Activated T-helper 9 cell treated with anti-CD3 and anti-CD28 coated beads, Interleukin-2, amount 50 U/mL, for 16 hours (primary cell): ENCODE measurements around the gene SHTN1.

Experiments
- DNase-seq: peaks from one replicate; pipeline ENCODE4 v3.0.0-alpha.2; 2020; ENCODE audit warnings: low read depth

Gene SHTN1

GRCh38 chr10:116984202-116984990, 20.6 kb downstream of the SHTN1 start:
- DNase-seq = no peak

- DNase-seq = no peak
These were observed 24.9 kb downstream of the SHTN1 start for GRCh38 chr10:116980041-116980440.

- DNase-seq = no peak
These were observed 26.1 kb downstream of the SHTN1 start for GRCh38 chr10:116978901-116979300.

GRCh38 chr10:116974456-116975005, 30.5 kb downstream of the SHTN1 start:
- no peak for DNase-seq

GRCh38 chr10:116973946-116974455, 31.0 kb downstream of the SHTN1 start:
- DNase-seq = no peak

GRCh38 chr10:116973371-116973905, 31.5 kb downstream of the SHTN1 start:
- DNase-seq = no peak

- DNase-seq = no peak
These were observed 32.9 kb downstream of the SHTN1 start for GRCh38 chr10:116972131-116972530.

GRCh38 chr10:116970050-116970449, 34.9 kb downstream of the SHTN1 start:
- DNase-seq = no peak

GRCh38 chr10:116968331-116968730, 36.7 kb downstream of the SHTN1 start:
- no peak for DNase-seq

GRCh38 chr10:116961406-116962251, 43.4 kb downstream of the SHTN1 start:
- no peak for DNase-seq

GRCh38 chr10:116960066-116960776, 44.8 kb downstream of the SHTN1 start:
- no peak for DNase-seq

- DNase-seq = no peak
These were observed 52.3 kb downstream of the SHTN1 start for GRCh38 chr10:116952729-116953128.

GRCh38 chr10:116948530-116948870, 56.5 kb downstream of the SHTN1 start:
- DNase-seq = no peak

- DNase-seq = no peak
These were observed 57.0 kb downstream of the SHTN1 start for GRCh38 chr10:116947841-116948529.

GRCh38 chr10:116944911-116945310, 60.1 kb downstream of the SHTN1 start:
- no peak for DNase-seq

GRCh38 chr10:116931806-116932205, 73.2 kb downstream of the SHTN1 start:
- DNase-seq = no peak

GRCh38 chr10:116926426-116926825, 78.6 kb downstream of the SHTN1 start:
- DNase-seq = no peak

- no peak for DNase-seq
These were observed 79.9 kb downstream of the SHTN1 start for GRCh38 chr10:116925056-116925455.

GRCh38 chr10:116919706-116920105, 85.3 kb downstream of the SHTN1 start:
- DNase-seq = no peak

- no peak for DNase-seq
These were observed 85.8 kb downstream of the SHTN1 start for GRCh38 chr10:116919164-116919563.

GRCh38 chr10:116918583-116918982, 86.4 kb downstream of the SHTN1 start:
- no peak for DNase-seq
